HCT116 (cell line): Measurements from ENCODE around the gene DLL1. TPM values are rescaled to one million over a fixed set of nuclear protein-coding genes. Genes with fewer than 3 reads are reported as not detected.

Source experiments
- ATAC-seq: fragments of 200-7000 bp; cut with Tn5 transposase; 2 replicates; pipeline ENCODE4 v1.9.1; 2020; ENCODE audit warnings: mild to moderate bottlenecking, moderate library complexity
- BruUV-seq: library from RNA; stranded (reverse); fragments of 400-500 nt; replicated peaks from 2 replicates; lab custom pipeline; 2021; lab: Mats Ljungman, UMichigan
- CTCF ChIA-PET: fragments of 300-600 bp; sonication (Branson Sonifier 250); formaldehyde crosslinking; loops from one replicate; lab custom pipeline; 2021; ENCODE audit warnings: antibody characterized with exemption; lab: Charles Lee
- POLR2A ChIA-PET: fragments of 300-600, 350-600 bp; sonication (Branson Sonifier 250); formaldehyde crosslinking; loops from one replicate; lab custom pipeline; 2021; ENCODE audit warnings: antibody characterized with exemption; lab: Charles Lee
- RAD21 ChIA-PET, 2 experiments: fragments of 300-600 bp; sonication (Branson Sonifier 250); formaldehyde crosslinking; loops; one replicate each; lab custom pipeline; 2023; ENCODE audit warnings: low total read pairs in 2 of 2; ENCODE audit not compliant: uncharacterized antibody in 2 of 2, unreplicated experiment in 2 of 2, low non-redundant PET in 1 of 2; lab: Charles Lee
- DNase-seq: peaks from one replicate; pipeline ENCODE4 v3.0.0-alpha.2; 2010; ENCODE audit warnings: low read depth, low spot score
- H2AFZ ChIP-seq: fragments of 200-600 bp; shearing (Covaris generic), sonication (generic); 2 replicates; pipeline ENCODE4 v1.6.1; 2017; ENCODE audit warnings: low read depth, mixed run types, mixed read lengths, antibody characterized with exemption, low read length; ENCODE audit not compliant: poor library complexity, severe bottlenecking
- H3K27ac ChIP-seq: 2 replicates; pipeline ENCODE4 v1.5.1; 2012; ENCODE audit warnings: low read depth, low read length
- H3K27me3 ChIP-seq: fragments of 200-600 bp; sonication (generic); 2 replicates; pipeline ENCODE4 v1.6.1; 2016; ENCODE audit warnings: mixed run types, low read length, mixed read lengths; ENCODE audit not compliant: insufficient read depth
- H3K36me3 ChIP-seq, 2 experiments: fragments of 200-500 bp in 1 of 2; fragments of 200-600 bp in 1 of 2; sonication (Bioruptor generic) in 1 of 2; sonication (generic) in 1 of 2; 2 replicates each; pipeline versions ENCODE4 v1.5.1 to v1.6.1; 2014 to 2016; ENCODE audit warnings: low read length in 2 of 2, inconsistent platforms in 1 of 2, mixed read lengths in 1 of 2, mixed run types in 1 of 2; ENCODE audit not compliant: insufficient read depth in 2 of 2, control insufficient read depth in 1 of 2
- H3K4me1 ChIP-seq, 2 experiments: fragments of 200-600 bp in 1 of 2; sonication (generic) in 1 of 2; 2 replicates each; pipeline versions ENCODE4 v1.5.1 to v1.6.1; 2012 to 2017; ENCODE audit warnings: low read length in 2 of 2, inconsistent platforms in 1 of 2, mild to moderate bottlenecking in 1 of 2, mixed read lengths in 1 of 2, mixed run types in 1 of 2, moderate library complexity in 1 of 2; ENCODE audit not compliant: insufficient read depth in 2 of 2, control insufficient read depth in 1 of 2
- H3K4me2 ChIP-seq: fragments of 200-600 bp; sonication (generic); 2 replicates; pipeline ENCODE4 v1.6.1; 2017; ENCODE audit warnings: mixed run types, low read length, mixed read lengths
- H3K4me3 ChIP-seq, 2 experiments: fragments of 200-600 bp in 1 of 2; sonication (generic) in 1 of 2; replicated peaks in 1 of 2; 2 replicates each; pipeline ENCODE4 v1.5.1; 2011 to 2016; ENCODE audit warnings: low read length in 2 of 2, control low read depth in 1 of 2, low read depth in 1 of 2, mild to moderate bottlenecking in 1 of 2, mixed read lengths in 1 of 2, mixed run types in 1 of 2
- H3K79me2 ChIP-seq: fragments of 200-600 bp; sonication (generic); 2 replicates; pipeline ENCODE4 v1.6.1; 2017; ENCODE audit warnings: mild to moderate bottlenecking, mixed run types, low read length, moderate library complexity, mixed read lengths; ENCODE audit not compliant: insufficient read depth
- H3K9ac ChIP-seq: fragments of 200-600 bp; sonication (generic); 2 replicates; pipeline ENCODE4 v1.6.1; 2016; ENCODE audit warnings: low read length, mixed read lengths
- H3K9me2 ChIP-seq: fragments of 200-600 bp; sonication (generic), shearing (Covaris generic); 2 replicates; pipeline ENCODE4 v1.6.1; 2017; ENCODE audit warnings: mixed run types, mild to moderate bottlenecking, moderate library complexity; ENCODE audit not compliant: insufficient read depth
- H3K9me3 ChIP-seq, 2 experiments: fragments of 200-500 bp in 1 of 2; fragments of 200-600 bp in 1 of 2; sonication (Bioruptor generic) in 1 of 2; sonication (generic) in 1 of 2; 2 replicates each; pipeline ENCODE4 v1.6.1; 2014 to 2017; ENCODE audit warnings: low read length in 2 of 2, mixed read lengths in 2 of 2, inconsistent platforms in 1 of 2, low read depth in 1 of 2, mild to moderate bottlenecking in 1 of 2, mixed run types in 1 of 2, moderate library complexity in 1 of 2; ENCODE audit not compliant: control insufficient read depth in 1 of 2, insufficient read depth in 1 of 2
- H4K20me1 ChIP-seq: fragments of 200-600 bp; sonication (generic), shearing (Covaris generic); 2 replicates; pipeline ENCODE4 v1.6.1; 2017; ENCODE audit warnings: mixed run types, mild to moderate bottlenecking, moderate library complexity; ENCODE audit not compliant: insufficient read depth
- EGR1 ChIP-seq: IDR thresholded peaks from 2 replicates; pipeline ENCODE4 v1.6.1; 2012; ENCODE audit warnings: low read depth
- ELF1 ChIP-seq: IDR thresholded peaks from 2 replicates; pipeline ENCODE4 v1.6.1; 2012; ENCODE audit warnings: low read depth, borderline replicate concordance
- EZH2 ChIP-seq: fragments of 200-600 bp; sonication (generic); IDR thresholded peaks from 2 replicates; pipeline ENCODE4 v1.6.1; 2017; ENCODE audit warnings: antibody characterized with exemption, mixed run types
- EZH2phosphoT487 ChIP-seq: fragments of 200-600 bp; IDR thresholded peaks from 2 replicates; pipeline ENCODE4 v1.6.1; 2018; ENCODE audit warnings: antibody characterized with exemption, borderline replicate concordance
- POLR2A ChIP-seq: IDR thresholded peaks from 2 replicates; pipeline ENCODE4 v1.7.0; 2011; ENCODE audit warnings: borderline replicate concordance; ENCODE audit not compliant: insufficient read depth, insufficient read length; ENCODE audit errors: extremely low read depth
- SIN3A ChIP-seq: IDR thresholded peaks from 2 replicates; pipeline ENCODE4 v1.6.1; 2012; ENCODE audit warnings: low read depth
- SP1 ChIP-seq: IDR thresholded peaks from 2 replicates; pipeline ENCODE4 v1.6.1; 2012; ENCODE audit warnings: low read depth
- SRF ChIP-seq: IDR thresholded peaks from 2 replicates; pipeline ENCODE4 v1.6.1; 2012; ENCODE audit warnings: low read depth
- TCF7L2 ChIP-seq: IDR thresholded peaks from 2 replicates; pipeline ENCODE4 v1.7.0; 2011; ENCODE audit warnings: borderline replicate concordance, inconsistent platforms; ENCODE audit not compliant: insufficient read depth, insufficient read length; ENCODE audit errors: extremely low read depth
- ZNF274 ChIP-seq: fragments of 200-500 bp; sonication (Bioruptor generic); IDR thresholded peaks from 2 replicates; pipeline ENCODE4 v1.6.1; 2014; ENCODE audit warnings: mild to moderate bottlenecking, low read depth, low read length, inconsistent platforms
- intact Hi-C: fragments of 100-400 bp; cut with micrococcal nuclease; formaldehyde crosslinking; loops from 2 replicates; pipeline ENCODE4 v1.10.0; 2022
- total RNA-seq: library from RNA; stranded (reverse); gene quantifications from one replicate; pipeline ENCODE4 v1.2.1, GENCODE V29; 2021; ENCODE audit not compliant: unreplicated experiment
- TF ChIP-seq, protein P1 (sequence below): IDR thresholded peaks from 2 replicates; pipeline ENCODE4 v1.6.1; 2012; ENCODE audit warnings: low read depth
- TF ChIP-seq, protein P2 (sequence below): IDR thresholded peaks from 2 replicates; pipeline ENCODE4 v1.6.1; 2012
- TF ChIP-seq, protein P3 (sequence below): IDR thresholded peaks from 2 replicates; pipeline ENCODE4 v1.6.1; 2012
- TF ChIP-seq, protein P4 (sequence below): IDR thresholded peaks from 2 replicates; pipeline ENCODE4 v1.6.1; 2011; ENCODE audit warnings: mild to moderate bottlenecking, low read length, moderate library complexity; ENCODE audit not compliant: insufficient replicate concordance; ENCODE audit errors: extremely low read depth

Gene DLL1
- total RNA-seq, 1 experiment from 2014 or later = 5.3 TPM

DNA sequence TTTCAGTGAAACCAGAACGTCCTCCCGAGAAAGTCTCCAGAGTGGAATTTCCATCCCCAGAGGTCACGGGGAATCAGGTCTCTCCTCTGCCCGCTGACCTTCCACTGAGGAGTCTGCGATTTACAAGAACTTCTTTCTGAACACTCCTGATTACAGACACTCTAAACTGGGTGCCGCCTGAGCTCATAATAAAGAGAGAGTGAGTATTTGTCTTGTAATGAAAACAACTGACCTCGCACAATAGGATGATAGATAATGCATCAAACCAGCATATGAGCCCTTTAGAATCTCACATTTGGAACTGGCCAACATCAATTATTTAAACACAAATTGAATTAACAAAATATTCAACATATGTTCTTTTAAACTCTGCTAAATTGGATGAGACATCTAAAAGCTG is 47.5 kb downstream of the DLL1 start:
- Histone ChIP-seq H3K9me2 (no peaks in the 10 kb centered on the region), H3K79me2 (no peaks in the 10 kb centered on the region), H4K20me1 (no peaks in the 10 kb centered on the region), H3K27ac (no peak overlapping the region), H3K27me3 (no peaks in the 10 kb centered on the region), H3K4me3 (no peak overlapping the region), H3K9me3 (no peaks in the 10 kb centered on the region), H3K36me3 (no peaks in the 10 kb centered on the region), H3K4me1 (no peaks in the 10 kb centered on the region), H3K9ac (no peak overlapping the region), H2AFZ (no peak overlapping the region), H3K4me2 (no peak overlapping the region)
- RAD21 ChIA-PET = no interaction called here
- ATAC-seq = no peak
- intact Hi-C loops = no loop called here
- no TSS peak for BruUV-seq
- DNase-seq = no peak
- CTCF ChIA-PET = no interaction called here
- TF ChIP-seq ZNF274 (no peak), EZH2phosphoT487 (no peak), TCF7L2 (no peak), SRF (no peak), EGR1 (no peak), SP1 (no peak), SIN3A (no peak), EZH2 (no peak), POLR2A (no peak), ELF1 (no peak)
- TF ChIP-seq, protein P1, sequence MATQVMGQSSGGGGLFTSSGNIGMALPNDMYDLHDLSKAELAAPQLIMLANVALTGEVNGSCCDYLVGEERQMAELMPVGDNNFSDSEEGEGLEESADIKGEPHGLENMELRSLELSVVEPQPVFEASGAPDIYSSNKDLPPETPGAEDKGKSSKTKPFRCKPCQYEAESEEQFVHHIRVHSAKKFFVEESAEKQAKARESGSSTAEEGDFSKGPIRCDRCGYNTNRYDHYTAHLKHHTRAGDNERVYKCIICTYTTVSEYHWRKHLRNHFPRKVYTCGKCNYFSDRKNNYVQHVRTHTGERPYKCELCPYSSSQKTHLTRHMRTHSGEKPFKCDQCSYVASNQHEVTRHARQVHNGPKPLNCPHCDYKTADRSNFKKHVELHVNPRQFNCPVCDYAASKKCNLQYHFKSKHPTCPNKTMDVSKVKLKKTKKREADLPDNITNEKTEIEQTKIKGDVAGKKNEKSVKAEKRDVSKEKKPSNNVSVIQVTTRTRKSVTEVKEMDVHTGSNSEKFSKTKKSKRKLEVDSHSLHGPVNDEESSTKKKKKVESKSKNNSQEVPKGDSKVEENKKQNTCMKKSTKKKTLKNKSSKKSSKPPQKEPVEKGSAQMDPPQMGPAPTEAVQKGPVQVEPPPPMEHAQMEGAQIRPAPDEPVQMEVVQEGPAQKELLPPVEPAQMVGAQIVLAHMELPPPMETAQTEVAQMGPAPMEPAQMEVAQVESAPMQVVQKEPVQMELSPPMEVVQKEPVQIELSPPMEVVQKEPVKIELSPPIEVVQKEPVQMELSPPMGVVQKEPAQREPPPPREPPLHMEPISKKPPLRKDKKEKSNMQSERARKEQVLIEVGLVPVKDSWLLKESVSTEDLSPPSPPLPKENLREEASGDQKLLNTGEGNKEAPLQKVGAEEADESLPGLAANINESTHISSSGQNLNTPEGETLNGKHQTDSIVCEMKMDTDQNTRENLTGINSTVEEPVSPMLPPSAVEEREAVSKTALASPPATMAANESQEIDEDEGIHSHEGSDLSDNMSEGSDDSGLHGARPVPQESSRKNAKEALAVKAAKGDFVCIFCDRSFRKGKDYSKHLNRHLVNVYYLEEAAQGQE = no peak
- TF ChIP-seq, protein P2, sequence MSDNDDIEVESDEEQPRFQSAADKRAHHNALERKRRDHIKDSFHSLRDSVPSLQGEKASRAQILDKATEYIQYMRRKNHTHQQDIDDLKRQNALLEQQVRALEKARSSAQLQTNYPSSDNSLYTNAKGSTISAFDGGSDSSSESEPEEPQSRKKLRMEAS = no peak
- TF ChIP-seq, protein P3, sequence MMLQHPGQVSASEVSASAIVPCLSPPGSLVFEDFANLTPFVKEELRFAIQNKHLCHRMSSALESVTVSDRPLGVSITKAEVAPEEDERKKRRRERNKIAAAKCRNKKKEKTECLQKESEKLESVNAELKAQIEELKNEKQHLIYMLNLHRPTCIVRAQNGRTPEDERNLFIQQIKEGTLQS = no peak
- TF ChIP-seq, protein P4, sequence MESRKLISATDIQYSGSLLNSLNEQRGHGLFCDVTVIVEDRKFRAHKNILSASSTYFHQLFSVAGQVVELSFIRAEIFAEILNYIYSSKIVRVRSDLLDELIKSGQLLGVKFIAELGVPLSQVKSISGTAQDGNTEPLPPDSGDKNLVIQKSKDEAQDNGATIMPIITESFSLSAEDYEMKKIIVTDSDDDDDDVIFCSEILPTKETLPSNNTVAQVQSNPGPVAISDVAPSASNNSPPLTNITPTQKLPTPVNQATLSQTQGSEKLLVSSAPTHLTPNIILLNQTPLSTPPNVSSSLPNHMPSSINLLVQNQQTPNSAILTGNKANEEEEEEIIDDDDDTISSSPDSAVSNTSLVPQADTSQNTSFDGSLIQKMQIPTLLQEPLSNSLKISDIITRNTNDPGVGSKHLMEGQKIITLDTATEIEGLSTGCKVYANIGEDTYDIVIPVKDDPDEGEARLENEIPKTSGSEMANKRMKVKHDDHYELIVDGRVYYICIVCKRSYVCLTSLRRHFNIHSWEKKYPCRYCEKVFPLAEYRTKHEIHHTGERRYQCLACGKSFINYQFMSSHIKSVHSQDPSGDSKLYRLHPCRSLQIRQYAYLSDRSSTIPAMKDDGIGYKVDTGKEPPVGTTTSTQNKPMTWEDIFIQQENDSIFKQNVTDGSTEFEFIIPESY = no peak
- POLR2A ChIA-PET = no interaction called here
